ENCODE measurements around the gene SARM1.
A peak's percentile ranks its signal among the peaks of the same experiment; 100 is the strongest.
"Not testable (repeated sequence)": the region's sequence is repeated elsewhere in the genome, so short reads cannot be mapped to it uniquely, and the experiment has no call there.

The SARM1 gene

DNA sequence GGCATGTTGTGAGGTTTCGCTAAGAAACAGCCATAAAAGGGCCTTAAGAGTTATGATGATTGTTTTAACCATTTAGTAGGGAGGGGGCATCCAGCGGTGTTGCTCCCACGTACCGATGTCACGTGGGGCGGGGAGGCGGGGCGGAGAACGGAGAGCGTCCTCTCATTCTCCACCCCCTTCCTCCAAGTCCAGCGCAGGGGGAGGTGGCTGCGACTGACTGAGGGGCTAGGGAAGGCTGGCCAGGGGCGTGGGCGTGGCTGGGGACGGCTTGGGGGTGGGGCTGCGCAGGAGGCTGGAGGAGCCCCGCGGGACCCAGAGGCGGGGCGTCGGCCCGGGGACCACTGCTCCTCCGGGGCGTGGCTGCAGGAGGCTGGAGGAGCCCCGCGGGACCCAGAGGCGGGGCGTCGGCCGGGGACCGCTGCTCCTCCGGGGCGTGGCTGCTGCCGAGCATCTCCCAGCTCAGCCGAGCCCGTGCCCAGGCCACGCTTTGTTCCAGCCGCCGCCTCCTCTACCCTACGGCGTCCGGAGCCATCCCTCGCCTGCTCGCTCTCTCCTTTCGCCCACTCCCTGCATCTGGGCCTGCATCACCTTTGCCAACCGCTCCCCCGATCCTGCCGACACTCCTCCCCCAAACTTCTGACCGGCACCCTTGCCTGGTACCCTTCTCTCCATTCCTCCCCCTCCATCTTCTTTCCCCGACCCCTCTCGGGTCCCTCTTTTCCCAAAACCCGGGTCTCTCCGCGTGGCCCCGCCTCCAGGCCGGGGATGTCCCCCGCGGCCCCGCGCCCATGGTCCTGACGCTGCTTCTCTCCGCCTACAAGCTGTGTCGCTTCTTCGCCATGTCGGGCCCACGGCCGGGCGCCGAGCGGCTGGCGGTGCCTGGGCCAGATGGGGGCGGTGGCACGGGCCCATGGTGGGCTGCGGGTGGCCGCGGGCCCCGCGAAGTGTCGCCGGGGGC, at the start of gene SARM1:
TSS of gene SARM1 (plus strand) at position 450 of the 958 bp plus-strand sequence. CDS start at position 789, 339 bp downstream.
- peak in 53 of 56 donors; percentile 24 to 92 (median 67) for DNase-seq

DNA sequence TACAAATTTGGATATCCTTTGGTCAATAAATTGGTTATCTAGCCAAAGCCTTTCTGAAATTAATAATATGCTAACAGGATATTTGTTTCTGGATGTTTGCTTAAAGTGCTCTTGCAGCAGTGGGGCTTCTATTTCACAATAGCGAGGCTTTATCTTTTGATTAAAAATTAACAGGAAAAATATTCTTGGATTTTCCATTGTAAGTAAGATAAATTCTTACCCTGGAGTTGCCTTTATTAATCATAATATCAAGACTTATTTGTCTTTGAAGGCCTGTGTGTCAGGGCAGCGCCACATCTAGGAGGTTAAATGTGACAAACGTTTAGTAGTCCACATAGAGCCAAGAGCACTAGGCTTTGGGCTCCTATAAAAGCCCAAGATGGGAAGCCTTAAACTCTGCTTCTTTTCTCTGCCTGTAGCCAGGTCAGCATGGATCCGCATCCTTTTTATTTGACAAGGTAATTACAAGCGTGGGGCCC, 47.2 kb upstream of the SARM1 start:
- no peak for DNase-seq

DNA sequence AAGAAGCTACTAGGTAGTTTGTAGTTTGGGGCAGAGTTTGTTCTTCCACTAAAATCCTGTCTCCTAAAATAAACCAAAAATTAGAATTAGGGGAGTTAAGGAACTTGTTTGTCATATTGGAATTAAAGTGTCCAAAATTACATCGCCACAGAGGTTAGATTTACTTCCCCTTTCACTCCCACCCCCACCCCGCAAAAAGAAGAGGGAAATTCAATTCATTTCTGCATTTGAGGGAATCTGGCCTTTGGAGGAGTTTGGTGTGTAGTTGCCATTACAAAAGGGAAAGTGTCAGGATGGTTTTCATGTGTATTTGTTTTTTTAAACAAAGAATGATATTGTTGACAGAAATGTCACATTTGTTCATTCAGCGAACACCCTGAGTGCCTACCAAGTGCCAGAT, 46.7 kb upstream of the SARM1 start:
- no peak for DNase-seq

DNA sequence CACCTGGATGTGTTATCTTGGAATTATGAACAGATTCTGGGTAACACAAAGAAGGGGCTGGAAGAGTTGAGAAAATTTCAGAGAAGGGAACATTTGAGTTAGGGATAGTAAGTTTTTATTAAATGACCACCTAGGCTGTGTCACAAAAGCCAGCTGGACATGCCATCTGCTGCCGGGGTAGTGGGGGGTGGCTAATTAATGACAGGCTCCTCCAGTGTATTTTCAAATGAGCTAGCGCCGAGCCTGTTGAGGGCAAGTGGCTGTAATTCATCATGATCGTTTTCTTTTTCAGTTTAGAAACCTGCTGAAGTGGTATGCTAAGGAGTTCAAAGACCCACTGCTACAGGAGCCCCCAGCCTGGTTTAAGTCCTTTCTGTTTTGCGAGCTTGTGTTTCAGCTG, 46.3 kb upstream of the SARM1 start:
- DNase-seq = no peak

DNA sequence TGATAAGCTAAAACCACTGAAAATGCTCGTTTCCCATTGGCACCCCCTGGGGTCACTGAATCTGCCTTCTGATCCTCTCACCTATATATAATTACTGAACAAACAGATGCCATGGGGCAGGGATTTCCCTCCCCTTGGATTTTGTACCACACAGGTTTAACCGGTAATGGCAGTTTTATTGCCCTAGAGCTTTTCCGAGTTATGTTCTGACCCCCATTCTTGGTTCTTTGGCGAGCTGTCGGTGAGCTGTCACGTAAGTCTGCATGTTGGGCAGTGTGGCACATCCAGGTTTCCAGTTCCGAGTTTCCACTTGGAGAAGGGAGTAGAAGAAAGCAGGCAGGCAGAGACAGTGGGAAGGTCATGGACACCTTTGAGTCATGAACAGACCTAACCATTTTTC, 45.4 kb upstream of the SARM1 start:
- DNase-seq = no peak

DNA sequence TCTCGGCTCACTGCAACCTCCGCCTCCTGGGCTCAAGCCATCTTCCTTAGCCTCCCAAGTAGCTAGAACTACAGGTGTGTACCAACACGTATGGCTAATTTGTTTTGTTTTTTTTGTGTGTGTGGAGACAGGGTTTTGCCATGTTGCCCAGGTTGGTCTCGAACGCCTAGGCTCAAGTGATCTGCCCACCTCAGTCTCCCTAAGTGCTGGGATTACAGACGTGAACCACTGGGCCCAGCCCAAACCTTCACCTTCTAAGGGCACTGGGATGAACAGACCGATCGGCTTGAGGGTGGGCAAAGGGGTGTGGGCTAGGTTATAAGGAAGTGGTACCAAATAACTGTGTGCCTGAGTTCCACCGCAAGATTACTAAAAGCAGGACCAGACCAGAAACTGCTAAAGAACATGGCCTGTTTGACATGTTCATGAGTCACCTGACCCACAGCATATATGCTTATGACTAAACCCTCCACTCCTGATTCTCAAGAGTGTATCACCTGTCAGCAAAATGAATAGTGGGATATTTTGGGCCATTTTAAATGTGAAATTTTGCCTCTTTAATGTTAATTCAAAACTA, 44.4 kb upstream of the SARM1 start:
- no peak for DNase-seq

DNA sequence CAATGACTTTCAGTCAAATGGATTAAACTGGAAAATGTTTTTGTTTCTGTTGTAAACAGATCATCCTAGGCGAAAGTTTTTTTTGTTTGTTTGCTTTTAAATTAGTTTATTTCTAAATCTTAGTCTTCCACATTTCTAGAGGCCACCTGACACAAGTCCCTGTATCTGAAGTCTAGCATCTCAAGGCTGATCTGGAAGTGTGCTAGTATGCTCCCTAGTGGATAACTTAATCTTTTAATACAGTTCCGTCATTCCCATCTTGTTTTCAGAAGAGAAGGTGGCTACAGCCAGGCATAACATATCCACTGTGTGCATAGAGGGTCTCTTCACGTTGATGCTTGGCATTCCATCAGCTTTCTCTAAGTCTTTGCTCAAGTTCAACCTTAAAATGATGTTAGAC, 43.8 kb upstream of the SARM1 start:
- DNase-seq = no peak

DNA sequence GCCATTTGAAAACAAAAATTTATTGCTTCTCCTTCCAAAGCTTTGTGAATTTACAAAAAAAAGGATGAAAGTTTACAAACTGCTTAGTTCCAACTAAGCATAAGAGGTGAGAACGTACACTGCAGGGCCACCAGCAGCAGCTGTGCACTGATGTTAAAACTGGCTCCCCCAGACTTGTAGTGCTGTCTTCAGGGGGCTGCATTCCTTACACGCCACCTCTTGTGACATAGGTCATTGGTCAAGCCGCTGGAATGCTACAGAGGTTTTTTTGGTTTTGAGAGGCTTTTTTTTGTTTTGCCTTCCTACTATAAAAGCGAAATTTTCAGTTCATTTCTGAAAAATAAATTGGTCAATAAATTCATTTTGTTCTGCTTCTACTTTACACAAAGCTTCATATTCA, 43.2 kb upstream of the SARM1 start:
- DNase-seq = no peak

DNA sequence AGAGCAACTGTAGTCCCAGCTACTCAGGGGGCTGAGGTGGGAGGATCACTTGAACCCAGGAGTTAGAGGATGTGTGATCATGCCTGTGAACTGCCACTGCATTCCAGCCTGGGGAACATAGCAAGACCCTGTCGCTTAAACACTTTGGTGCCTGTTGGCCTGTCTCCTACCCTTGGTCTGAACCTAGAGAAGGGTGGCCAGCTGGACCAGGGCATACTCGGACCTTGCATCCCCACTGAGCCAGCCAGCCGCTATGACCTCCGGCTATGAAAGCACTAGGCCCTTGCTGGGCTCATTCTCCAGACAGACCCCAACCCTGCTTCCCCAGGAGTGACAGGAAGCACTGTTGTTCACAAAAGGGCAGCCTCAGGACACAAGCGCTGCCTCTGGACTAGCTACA, 40.8 kb upstream of the SARM1 start:
- no peak for DNase-seq

DNA sequence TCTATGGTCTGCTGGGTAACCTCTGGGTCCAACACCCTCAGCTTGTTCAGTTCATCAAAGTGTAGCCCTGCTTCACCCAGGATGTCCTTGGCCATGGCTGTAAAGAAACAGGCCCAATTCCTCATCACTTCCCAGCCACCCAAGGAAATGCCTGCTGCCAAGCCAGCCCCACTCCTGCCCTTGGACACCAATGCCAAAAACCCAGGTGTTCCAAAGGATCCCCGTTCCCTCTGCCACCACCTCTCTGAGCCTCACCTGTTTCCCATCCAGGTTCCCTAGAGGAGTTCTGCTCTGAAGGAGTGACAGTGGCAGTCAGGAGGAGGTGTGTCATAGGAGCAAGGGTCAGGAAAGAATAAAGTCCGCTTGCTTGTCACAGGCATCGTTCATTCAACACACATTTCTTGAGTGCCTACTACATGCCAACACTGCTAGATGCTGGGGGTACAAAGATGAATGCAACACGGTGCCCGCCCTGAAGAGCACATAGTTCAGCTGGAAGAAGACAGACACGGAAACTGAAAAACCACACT, 39.5 kb upstream of the SARM1 start:
- no peak for DNase-seq

DNA sequence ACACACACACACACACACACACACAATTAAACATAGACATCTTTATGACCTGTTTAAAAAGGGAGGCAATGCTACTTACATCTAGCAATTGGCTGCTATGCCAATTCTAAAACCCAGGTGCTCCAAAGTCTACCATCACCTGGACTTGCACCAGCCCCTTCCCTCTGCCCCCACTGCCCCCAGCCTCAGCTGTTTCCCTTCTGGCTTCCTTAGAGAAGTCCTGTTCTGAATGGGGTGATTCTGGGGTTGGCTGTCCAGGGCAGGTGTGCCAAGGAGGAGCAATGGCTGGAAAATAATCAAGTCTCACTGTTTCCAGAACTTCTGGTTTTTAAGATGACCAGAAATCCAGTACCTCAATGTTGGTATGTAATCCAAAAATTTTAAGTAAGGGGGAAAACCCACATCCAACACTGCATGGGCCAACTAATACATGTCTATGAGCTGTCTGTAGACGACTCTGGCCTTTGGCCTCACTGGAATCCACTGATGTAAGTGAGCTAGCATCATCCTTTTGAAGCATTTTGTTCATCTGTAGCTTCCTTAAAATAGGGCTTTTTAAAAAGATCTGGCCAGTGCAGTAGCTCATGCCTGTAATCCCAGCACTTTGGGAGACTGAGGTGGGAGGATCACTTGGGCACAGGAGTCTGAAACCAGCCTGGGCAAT, 38.3 kb upstream of the SARM1 start:
- no peak for DNase-seq

DNA sequence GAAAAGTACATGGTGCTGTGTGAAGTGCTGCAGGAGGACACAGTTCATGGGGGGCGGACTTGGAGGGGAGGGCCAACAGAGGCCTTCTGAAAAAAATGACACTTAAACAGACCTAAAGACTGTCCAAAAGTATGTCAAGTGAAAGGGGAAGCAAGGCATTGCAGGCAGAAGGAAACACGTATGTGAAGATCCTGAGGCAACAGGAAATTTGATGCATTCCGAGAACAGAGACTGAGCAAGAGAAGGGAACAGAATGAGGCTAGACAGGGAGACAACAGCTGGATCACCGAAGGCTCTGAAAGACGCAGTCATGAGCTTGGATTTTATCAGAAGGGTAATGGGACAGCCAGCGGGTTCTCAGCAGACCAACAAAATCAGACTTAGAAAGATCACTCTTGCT, 37.3 kb upstream of the SARM1 start:
- DNase-seq = no peak

DNA sequence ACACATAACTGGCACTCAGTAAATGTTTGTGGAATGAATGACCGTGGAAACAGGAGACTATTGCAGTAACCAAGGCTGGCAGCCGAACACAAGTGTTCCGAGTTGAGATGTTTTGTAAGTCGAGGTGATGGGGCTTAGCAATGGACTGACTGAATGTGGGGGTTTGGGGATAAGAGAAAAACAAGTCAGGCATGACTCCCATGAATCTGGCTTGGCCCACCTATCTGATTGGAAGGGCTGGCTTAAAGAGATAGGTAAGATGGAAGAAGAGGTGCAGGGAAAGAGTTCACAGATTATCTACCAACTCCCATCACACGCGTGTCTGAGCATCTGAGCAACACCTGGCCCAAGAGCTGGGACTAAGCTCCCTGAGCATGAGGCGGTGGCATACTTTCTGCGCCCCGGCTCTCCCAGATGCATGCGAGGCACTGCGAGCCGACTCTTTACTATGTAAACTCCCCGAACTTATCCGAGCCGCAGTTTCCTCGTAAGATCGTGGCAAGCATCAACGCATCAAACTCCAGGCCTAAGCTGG, 36.8 kb upstream of the SARM1 start:
- DNase-seq = no peak

DNA sequence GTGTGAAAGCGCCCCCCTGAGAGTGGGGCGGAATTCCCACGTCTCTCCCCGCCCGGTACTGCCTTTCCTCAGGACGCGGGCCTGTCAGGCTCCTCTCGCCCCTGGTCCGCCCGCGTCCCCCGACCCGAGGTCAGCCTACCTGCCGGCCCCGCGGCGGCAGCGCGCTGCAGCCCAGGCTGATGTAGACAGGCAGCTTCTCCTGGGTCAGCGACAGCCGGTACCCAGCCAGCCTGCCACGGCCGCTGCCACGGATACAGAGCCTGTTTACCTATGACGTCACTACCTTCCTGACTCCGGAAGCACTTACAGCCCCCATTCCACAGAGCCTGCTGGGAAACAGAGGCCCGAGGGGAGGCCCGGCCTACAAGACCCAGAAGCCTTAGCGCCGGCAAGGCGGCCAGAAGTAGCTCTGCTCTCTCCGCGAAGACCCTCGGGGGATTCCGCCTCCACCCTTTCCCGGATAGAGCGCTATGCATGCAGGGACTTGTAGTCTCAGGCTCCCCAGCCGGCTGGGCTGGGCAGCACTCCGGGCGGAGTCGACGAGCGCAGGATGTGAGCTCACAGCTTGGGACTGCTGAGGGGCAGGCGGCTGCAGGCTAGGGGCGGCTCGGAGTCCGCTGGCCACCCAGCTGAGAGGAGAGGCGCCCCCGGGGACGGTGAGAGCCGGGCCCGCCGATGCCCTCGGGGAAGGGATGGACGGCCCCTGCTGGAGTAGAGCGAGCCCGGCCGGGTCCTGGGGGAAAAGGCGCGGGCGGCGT, 36.1 kb upstream of the SARM1 start, which contains the start of the genes IFT20 and TNFAIP1:
TSS of gene IFT20 (minus strand) at position 272 of the 758 bp plus-strand sequence. CDS start 3,487 bp downstream, outside the sequence.
TSS of gene TNFAIP1 (plus strand) at position 561 of the 758 bp plus-strand sequence. CDS start 3,761 bp downstream, outside the sequence.
- peak; percentile 83 to 100 (median 99) for DNase-seq

DNA sequence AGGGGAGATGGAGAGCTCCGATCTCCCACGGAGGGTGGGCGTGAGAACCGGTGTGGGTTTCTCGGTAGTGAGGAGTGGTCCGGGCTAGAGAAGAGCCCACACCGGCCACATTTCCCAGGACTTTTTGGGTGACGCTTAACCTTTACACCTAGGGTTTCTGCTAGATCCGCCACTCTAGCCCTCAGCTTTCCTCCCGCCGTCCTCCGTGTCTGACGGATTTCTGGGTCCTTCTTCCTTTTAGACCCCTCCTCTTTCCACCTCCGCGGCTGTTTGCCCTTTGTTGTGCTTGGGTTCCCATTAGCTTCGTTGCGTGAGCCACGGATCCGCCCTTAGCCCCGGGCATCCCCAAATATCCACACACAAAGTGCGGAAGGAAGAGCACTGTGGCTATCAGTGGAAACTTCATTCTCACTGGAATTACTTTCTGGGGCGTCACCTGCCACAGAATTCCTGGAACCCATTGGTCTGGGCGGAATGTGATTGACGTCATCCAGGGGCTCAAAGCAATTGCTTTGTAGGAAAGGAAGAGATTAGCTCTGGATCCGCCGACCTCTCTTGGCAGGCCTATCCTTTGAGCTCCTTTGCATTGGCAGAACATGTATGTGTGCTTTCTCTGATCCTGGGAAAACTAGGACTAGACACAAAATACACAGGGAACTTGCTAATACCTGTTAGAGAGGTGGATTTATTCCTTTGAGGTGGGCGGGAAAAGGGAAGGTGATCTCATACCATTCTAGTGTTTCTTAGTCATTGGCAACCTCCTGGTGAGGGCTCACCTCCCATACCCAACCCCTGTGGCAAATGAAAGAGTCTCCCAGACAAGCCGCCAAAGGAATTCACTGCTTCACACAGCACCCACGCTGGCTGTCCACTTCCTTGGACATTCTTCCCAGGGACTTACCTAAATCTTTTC, 35.3 kb upstream of the SARM1 start:
- DNase-seq = peak in 21 of 56 donors; percentile 12 to 65 (median 30)

DNA sequence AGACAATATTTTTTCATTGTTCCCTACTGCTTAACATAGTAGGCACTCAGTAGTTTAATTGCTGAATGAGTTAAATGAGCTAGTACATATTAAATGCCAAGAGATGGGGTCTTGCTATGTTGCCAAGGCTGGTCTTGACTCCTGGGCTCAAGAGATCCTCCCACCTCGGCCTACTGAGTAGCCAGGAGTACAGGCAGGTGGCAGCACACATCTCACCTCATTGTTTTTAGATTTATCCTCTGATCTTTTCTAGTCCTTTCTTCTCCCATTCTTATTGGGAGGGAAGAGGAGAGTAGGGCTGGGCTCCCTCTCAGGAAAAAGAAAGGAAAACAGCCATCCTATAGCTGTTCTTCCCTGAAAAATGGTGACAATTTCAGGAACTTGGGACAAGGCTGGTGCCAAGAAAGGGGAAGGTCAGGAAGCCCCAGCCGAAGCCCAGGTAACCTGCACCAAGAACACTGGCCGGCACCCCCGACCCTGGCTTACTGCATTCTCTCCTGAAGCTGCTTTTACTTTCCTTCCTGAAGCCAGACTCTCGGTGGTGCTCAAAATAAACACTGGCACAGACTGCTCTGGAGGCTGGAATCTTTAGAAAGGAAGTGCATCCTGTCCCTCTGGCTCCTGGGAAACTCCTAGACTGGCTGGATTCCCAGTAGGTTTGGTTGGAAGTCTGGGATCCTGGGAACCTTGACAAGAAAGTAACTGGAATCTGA, 33.3 kb upstream of the SARM1 start:
- DNase-seq = no peak

DNA sequence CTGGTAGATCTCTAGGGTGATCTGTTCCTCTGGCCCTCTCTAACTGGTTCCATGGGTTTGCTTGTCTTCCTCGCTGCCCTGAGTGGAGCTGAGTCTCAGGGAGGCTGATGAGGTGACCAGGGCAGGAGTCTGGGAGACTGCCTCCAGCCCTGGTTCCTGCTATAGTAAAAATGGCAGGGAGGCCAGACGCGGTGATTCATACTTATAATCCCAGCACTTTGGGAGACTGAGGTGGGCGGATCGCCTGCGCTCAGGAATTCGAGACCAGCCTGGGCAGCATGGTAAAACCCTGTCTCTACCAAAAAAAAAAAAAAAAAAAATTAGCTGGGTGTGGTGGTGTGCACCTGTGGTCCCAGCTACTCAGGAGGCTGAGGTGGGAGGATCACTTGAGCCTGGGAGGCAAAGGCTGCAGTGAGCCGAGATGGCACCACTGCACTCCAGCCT, 32.7 kb upstream of the SARM1 start:
- not testable (repeated sequence) for DNase-seq

DNA sequence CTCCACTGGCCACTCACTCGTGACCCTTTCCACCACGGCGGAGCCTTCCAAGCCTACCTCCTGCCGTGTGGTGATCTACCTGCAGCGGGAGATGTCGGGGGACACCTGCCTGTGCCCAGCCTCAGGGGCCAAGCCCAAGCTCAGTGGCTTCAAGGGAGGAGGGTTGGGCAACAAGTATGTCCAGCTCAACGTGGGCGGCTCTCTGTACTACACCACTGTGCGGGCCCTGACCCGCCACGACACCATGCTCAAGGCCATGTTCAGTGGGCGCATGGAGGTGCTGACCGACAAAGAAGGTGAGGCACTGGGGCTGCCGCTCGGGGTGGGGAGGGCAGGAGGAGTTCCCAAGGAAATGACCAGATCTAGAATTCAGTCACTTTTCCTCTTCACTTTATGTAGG, 32.1 kb upstream of the SARM1 start:
- DNase-seq = no peak

DNA sequence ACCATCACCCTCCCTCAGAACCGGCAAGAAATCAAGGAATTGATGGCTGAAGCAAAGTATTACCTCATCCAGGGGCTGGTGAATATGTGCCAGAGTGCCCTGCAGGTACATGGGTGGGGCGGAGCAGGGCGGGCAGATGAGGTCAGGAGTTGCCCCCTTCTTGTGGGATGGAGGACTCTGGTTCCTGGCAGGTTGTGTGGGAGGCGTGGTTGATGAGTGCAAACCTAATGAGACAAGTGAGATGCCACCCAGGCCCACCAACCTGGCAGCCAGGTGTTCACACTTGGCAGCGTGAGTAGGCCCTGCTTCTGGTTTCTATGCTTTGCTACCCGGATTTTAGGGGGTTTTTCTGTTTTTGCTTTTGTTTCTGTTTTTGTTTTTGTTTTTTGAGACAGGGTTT, 31.1 kb upstream of the SARM1 start:
- DNase-seq = no peak

Data from amygdala (tissue), 56 donors.